BJ (cell line): ENCODE results near the gene AFG1L. TPM values are rescaled to one million over a fixed set of nuclear protein-coding genes. Genes with fewer than 3 reads are reported as not detected.
"Not testable (repeated sequence)": the region's sequence is repeated elsewhere in the genome, so short reads cannot be mapped to it uniquely, and the experiment has no call there.

Experiments used
- CTCF ChIA-PET: fragments of 350-600 bp; formaldehyde crosslinking; extraction: SDS; loops from one replicate; lab custom pipeline; 2021; ENCODE audit warnings: antibody characterized with exemption, inconsistent platforms; lab: Yijun Ruan, JAX
- POLR2A ChIA-PET: fragments of 300-600 bp; sonication (Branson Sonifier 250); formaldehyde crosslinking; extraction: SDS; loops from one replicate; lab custom pipeline; 2021; ENCODE audit warnings: antibody characterized with exemption; lab: Charles Lee
- DNase-seq: peaks from one replicate; pipeline ENCODE4 v3.0.0-alpha.2; 2011; ENCODE audit warnings: low read depth
- H3K27me3 ChIP-seq: 2 replicates; pipeline ENCODE4 v1.6.0; 2011; ENCODE audit warnings: low read length; ENCODE audit not compliant: control insufficient read depth, insufficient read depth
- H3K36me3 ChIP-seq: 2 replicates; pipeline ENCODE4 v1.5.1; 2011; ENCODE audit warnings: low read length; ENCODE audit not compliant: control insufficient read depth, insufficient read depth
- H3K4me3 ChIP-seq: 2 replicates; pipeline ENCODE4 v1.5.1; 2011; ENCODE audit warnings: low read depth, mild to moderate bottlenecking, control low read depth, low read length
- polyA minus RNA-seq: library from RNA; depleted of rRNA, polyadenylated mRNA; stranded (reverse); fragments of >200 nt; gene quantifications from 2 replicates; pipeline ENCODE4 v1.2.3, GENCODE V29; 2011; rRNA and poly(A)+ RNA removed
- polyA plus RNA-seq: library from polyadenylated mRNA; depleted of rRNA; stranded (reverse); fragments of >200 nt; gene quantifications from 2 replicates; pipeline ENCODE4 v1.2.3, GENCODE V29; 2011; rRNA removed
- TF ChIP-seq, protein P1 (sequence below): IDR thresholded peaks from 2 replicates; pipeline ENCODE4 v1.5.1; 2011; ENCODE audit warnings: low read depth, mild to moderate bottlenecking, control low read depth, inconsistent platforms, low read length, moderate library complexity; ENCODE audit not compliant: insufficient read depth

The AFG1L gene
- polyA plus RNA-seq (1.7 and 2.6 TPM in 2 replicates), polyA minus RNA-seq (2.7 and 5.1 TPM in 2 replicates)

- peak; percentile 39 for DNase-seq
Observed at GRCh38 chr6:108294727-108295625, at the start of gene AFG1L. Gene AFG1L (plus strand): TSS chr6:108295054. CDS start chr6:108295080, 26 bp downstream.

DNA sequence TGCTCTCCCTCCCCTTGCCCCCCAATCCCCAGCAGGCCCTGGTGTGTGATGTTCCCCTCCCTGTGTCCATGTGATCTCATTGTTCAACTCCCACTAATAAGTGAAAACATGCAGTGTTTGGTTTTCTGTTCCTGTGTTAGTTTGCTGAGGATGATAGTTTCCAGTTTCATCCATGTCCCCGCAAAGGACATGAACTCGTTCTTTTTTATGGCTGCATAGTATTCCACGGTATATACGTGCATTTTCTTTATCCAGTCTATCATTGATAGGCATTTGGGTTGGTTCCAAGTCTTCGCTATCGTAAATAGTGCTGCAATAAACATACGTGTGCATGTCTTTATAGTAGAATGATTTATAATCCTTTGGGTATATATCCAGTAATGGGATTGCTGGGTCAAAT is 49.8 kb upstream of the AFG1L start:
- POLR2A ChIA-PET, H3K36me3 ChIP-seq, CTCF ChIA-PET, H3K4me3 ChIP-seq, DNase-seq, H3K27me3 ChIP-seq: not testable (repeated sequence)

More at GRCh38 chr6:108294727-108295625, at the start of gene AFG1L:
- CTCF ChIA-PET: interaction anchor here (1.0 kb wide), 1 partner anchor 247 kb away, joined by 3 read pairs; no protein-coding TSS in a partner anchor
- peak within 1 kb of the TSS; percentile 60 for H3K4me3 ChIP-seq
- TF ChIP-seq, protein P1, sequence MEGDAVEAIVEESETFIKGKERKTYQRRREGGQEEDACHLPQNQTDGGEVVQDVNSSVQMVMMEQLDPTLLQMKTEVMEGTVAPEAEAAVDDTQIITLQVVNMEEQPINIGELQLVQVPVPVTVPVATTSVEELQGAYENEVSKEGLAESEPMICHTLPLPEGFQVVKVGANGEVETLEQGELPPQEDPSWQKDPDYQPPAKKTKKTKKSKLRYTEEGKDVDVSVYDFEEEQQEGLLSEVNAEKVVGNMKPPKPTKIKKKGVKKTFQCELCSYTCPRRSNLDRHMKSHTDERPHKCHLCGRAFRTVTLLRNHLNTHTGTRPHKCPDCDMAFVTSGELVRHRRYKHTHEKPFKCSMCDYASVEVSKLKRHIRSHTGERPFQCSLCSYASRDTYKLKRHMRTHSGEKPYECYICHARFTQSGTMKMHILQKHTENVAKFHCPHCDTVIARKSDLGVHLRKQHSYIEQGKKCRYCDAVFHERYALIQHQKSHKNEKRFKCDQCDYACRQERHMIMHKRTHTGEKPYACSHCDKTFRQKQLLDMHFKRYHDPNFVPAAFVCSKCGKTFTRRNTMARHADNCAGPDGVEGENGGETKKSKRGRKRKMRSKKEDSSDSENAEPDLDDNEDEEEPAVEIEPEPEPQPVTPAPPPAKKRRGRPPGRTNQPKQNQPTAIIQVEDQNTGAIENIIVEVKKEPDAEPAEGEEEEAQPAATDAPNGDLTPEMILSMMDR: no peak
- POLR2A ChIA-PET: interaction anchor here (0.6 kb wide), 2 partner anchors 34 to 184 kb away, joined by 3 read pairs; partner anchors contain the start of gene SNX3
- H3K27me3 ChIP-seq: no peaks in the 10 kb centered on the region
- H3K36me3 ChIP-seq: no peaks in the 10 kb centered on the region

- ChIA-PET POLR2A (no interaction called here), CTCF (interaction anchor here (1.2 kb wide), 1 partner anchor 244 kb away, joined by 3 read pairs; no protein-coding TSS in a partner anchor)
- DNase-seq: no peak
- no peaks in the 10 kb centered on the region for H3K27me3 ChIP-seq
- no peaks in the 10 kb centered on the region for H3K36me3 ChIP-seq
- no peak overlapping the region for H3K4me3 ChIP-seq
- TF ChIP-seq, protein P1: no peak
Observed at GRCh38 chr6:108247965-108248536, 46.8 kb upstream of the AFG1L start.

DNA sequence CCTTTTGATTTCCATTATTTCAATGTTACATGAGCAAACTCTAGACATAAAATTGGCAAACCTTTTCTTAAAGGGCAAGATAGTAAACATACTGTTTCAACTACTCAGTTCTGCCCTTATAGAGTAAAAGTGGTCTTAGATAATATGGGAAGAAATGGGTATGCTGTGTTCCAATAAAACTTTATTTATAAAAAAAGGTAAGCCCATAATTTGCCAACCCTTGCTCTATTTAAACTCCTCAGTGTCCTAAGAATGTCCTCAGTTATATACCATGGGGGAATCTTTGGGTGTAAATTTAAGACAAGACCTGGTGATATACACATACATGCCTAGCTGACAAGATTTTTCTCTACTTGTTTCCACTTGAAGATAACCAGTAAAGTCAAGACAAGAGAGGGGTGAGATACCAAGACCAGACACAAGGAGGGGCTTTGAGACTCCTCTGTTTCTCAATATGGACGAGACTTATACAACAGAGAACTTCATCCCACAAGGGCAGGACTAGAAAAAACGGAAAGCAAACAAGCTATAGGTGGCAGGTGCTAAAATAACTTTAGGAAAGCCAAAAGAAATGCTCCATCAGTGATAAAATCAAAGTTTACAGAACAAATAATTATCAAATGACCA is 44.5 kb upstream of the AFG1L start:
- CTCF ChIA-PET: interaction anchor here (1.2 to 2.5 kb wide), 3 partner anchors 10 to 242 kb away, joined by 3 to 9 read pairs (median 3); partner anchors contain the start of gene SNX3
- POLR2A ChIA-PET: no interaction called here
- TF ChIP-seq, protein P1: peak; percentile 7; the same call in 1 of the 2 replicates
- Histone ChIP-seq H3K27me3 (no peaks in the 10 kb centered on the region), H3K36me3 (no peaks in the 10 kb centered on the region), H3K4me3 (no peak overlapping the region)
- DNase-seq: no peak

DNA sequence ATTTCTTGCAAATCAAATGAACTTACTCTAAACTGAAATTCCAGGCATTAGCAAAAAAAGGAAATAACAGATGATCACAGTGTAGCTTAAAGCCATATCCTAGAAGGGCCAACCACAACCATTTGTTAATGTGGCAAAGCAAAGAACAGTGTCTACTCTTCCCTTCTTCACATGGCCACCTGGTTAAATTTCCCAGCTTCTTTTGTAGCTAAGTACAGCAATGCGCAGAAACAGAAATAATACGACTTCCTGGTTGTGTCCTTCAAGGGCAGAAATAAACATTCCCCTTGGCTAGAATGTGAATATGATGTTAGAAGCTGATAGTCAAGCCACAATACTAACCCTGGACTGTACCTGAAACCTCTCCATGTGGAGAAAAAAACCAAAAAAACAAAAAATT is 43.6 kb upstream of the AFG1L start:
- Histone ChIP-seq H3K4me3 (no peak overlapping the region), H3K36me3 (no peaks in the 10 kb centered on the region), H3K27me3 (no peaks in the 10 kb centered on the region)
- ChIA-PET CTCF (interaction anchor here (1.2 to 2.5 kb wide), 2 partner anchors 9 to 241 kb away, joined by 3 to 9 read pairs; partner anchors contain the start of gene SNX3), POLR2A (no interaction called here)
- no peak for DNase-seq
- TF ChIP-seq, protein P1: no peak
